ENCODE data around the gene LST1.

Gene LST1

GRCh38 chr6:31622684-31623091 lies 36.6 kb downstream of the LST1 start:
- TF ChIP-seq CTCF (IDR thresholded peaks at IDR 0.05; ENCODE audit: low read depth, low read length) = no peak
- H3K4me3 ChIP-seq (ENCODE audit: low read depth, low read length) = peak overlapping the region; percentile 96

- TF ChIP-seq CTCF (IDR thresholded peaks at IDR 0.05; ENCODE audit: low read depth, low read length) = no peak
These were observed 38.0 kb downstream of the LST1 start for GRCh38 chr6:31624070-31624469.

DNA sequence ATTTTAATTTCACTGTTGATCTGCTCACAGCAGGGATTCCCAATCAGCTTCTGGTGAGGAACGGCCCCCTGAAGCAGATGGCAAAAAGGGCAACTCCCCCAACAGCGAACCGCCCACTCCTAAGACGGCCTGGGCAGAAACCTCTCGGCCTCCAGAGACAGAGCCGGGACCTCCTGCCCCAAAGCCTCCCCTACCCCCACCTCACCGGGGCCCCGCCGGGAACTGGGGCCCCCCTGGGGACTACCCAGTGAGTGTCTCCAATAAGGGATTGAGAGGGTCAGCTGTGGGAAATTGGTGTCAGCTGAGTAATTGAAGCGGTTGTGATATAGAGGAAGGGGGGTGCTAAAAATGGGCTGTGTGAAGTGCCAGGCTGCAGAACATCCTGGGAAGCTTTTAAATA lies 40.9 kb downstream of the LST1 start:
- no peak overlapping the region for H3K4me3 ChIP-seq (ENCODE audit: low read depth, low read length)
- TF ChIP-seq CTCF (IDR thresholded peaks at IDR 0.05; ENCODE audit: low read depth, low read length) = no peak

More at GRCh38 chr6:31624070-31624469, 38.0 kb downstream of the LST1 start:
- no peak overlapping the region for H3K4me3 ChIP-seq (ENCODE audit: low read depth, low read length)

GRCh38 chr6:31627690-31628287 lies 41.7 kb downstream of the LST1 start:
- TF ChIP-seq CTCF (IDR thresholded peaks at IDR 0.05; ENCODE audit: low read depth, low read length) = no peak
- no peak overlapping the region for H3K4me3 ChIP-seq (ENCODE audit: low read depth, low read length)

DNA sequence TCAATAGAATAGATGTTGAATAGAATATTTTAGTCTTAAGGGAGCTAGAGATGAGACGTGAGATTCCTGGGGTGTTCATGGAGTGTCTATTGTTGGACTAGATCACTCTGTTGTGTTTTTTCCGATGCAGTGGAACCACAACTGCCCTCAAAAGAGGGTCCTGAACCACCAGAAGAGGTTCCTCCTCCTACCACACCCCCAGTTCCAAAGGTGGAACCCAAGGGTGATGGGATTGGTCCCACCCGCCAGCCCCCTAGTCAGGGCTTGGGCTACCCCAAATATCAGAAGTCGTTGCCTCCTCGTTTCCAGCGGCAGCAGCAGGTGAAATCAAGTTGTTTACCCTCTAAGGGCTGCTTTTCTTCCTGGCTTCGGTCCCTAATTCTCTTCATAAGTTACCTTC lies 42.9 kb downstream of the LST1 start:
- no peak overlapping the region for H3K4me3 ChIP-seq (ENCODE audit: low read depth, low read length)
- TF ChIP-seq CTCF (IDR thresholded peaks at IDR 0.05; ENCODE audit: low read depth, low read length) = no peak

DNA sequence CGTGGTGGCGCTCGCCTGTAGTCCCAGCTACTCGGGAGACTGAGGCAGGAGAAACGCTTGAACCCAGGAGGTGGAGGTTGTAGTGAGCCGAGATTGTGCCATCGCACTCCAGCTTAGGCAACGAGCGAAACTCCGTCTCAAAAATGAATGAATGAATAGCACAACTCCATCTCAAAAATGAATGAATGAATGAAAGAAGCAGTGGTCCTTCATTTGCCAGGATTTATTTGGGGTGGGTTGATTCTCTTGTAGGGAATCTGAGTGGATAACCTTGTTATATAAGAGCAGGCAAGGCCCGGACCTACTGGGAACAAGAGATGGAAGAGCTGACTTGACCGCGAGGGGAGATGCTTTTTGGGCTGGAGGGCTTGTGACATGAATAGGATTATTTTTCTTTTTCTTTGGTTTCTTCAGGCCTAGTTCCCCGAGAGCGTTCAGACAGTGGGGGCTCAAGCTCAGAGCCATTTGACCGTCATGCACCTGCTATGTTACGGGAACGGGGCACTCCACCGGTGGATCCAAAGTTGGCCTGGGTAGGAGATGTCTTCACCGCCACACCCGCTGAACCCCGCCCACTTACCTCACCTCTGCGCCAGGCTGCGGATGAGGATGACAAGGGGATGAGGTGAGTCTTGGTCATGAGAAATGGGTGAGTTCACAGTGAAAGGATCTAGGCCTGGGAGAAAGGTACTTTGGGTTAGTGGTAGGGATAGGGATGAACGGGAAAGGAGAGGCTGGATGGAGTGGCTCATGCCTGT lies 44.3 kb downstream of the LST1 start:
- H3K4me3 ChIP-seq (ENCODE audit: low read depth, low read length) = no peak overlapping the region
- no peak for TF ChIP-seq CTCF (IDR thresholded peaks at IDR 0.05; ENCODE audit: low read depth, low read length)

DNA sequence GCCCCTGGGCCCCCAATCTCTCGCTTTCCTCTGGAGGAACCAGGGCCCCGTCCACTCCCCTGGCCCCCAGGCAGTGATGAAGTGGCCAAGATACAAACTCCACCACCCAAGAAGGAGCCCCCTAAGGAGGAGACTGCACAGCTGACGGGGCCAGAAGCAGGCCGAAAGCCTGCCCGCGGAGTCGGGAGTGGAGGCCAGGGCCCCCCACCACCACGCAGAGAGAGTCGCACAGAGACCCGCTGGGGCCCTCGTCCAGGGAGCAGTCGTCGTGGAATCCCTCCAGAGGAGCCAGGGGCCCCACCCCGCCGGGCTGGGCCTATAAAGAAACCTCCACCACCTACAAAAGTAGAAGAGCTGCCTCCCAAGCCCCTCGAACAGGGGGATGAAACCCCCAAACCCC lies 45.1 kb downstream of the LST1 start:
- no peak for TF ChIP-seq CTCF (IDR thresholded peaks at IDR 0.05; ENCODE audit: low read depth, low read length)
- no peak overlapping the region for H3K4me3 ChIP-seq (ENCODE audit: low read depth, low read length)
